Measurements from ENCODE around the gene PDZK1IP1.

The PDZK1IP1 gene

GRCh38 chr1:47226839-47227215, 37.0 kb upstream of the PDZK1IP1 start:
- no peak overlapping the region for H3K27ac ChIP-seq (ENCODE audit: low read depth, low read length)
- H3K4me3 ChIP-seq (ENCODE audit: low read depth, low read length) = no peak overlapping the region
- no peak overlapping the region for H4K91ac ChIP-seq (ENCODE audit: low read depth, low read length)
- H4K8ac ChIP-seq (ENCODE audit: low read depth, low read length) = no peak overlapping the region
- H3K9me3 ChIP-seq (ENCODE audit: insufficient read depth, low read depth, low read length) = peaks cover 17% of the 10 kb centered on the region
- no peak overlapping the region for H2AFZ ChIP-seq (ENCODE audit: insufficient read depth, low read length, poor library complexity)
- H3K23ac ChIP-seq (ENCODE audit: low read length) = no peak overlapping the region
- H3K79me1 ChIP-seq (ENCODE audit: low read length) = no peaks in the 10 kb centered on the region
- no CpG with 5 or more reads among the region's 4 CpGs for WGBS (ENCODE audit: extremely low coverage, insufficient coverage, insufficient read length)
- H3K4ac ChIP-seq (ENCODE audit: low read depth, low read length) = no peak overlapping the region
- H3K36me3 ChIP-seq (ENCODE audit: control insufficient read depth in 1 of 2, insufficient read depth in 2 of 2, low read length in 2 of 2) = no peaks in the 10 kb centered on the region
- peaks cover 90% of the 10 kb centered on the region for H3K27me3 ChIP-seq (ENCODE audit: insufficient read depth, low read length)
- H3K4me2 ChIP-seq (ENCODE audit: low read length) = no peak overlapping the region
- H3K79me2 ChIP-seq (ENCODE audit: control insufficient read depth, insufficient read depth, low read length, poor library complexity) = no peaks in the 10 kb centered on the region
- H3K18ac ChIP-seq (ENCODE audit: low read length) = no peak overlapping the region
- H2BK5ac ChIP-seq (ENCODE audit: low read depth, low read length, poor library complexity) = no peak overlapping the region
- H3K9ac ChIP-seq (ENCODE audit: low read length) = no peak overlapping the region
- H2BK120ac ChIP-seq (ENCODE audit: insufficient read depth, low read length, poor library complexity) = no peak overlapping the region
- H4K12ac ChIP-seq (ENCODE audit: low read depth, low read length) = no peak overlapping the region
- no peak overlapping the region for H3K14ac ChIP-seq (ENCODE audit: low read length)
- H3K4me1 ChIP-seq (ENCODE audit: control insufficient read depth in 1 of 2, insufficient read depth in 2 of 2, low read length in 2 of 2) = peaks cover 3 to 9% of the 10 kb centered on the region in 2 experiments
- H2BK12ac ChIP-seq (ENCODE audit: low read length) = no peak overlapping the region
- H2AK5ac ChIP-seq (ENCODE audit: low read length) = no peak overlapping the region
- DNase-seq = no peak

GRCh38 chr1:47226121-47226838, 36.4 kb upstream of the PDZK1IP1 start:
- no peak overlapping the region for H2AFZ ChIP-seq (ENCODE audit: insufficient read depth, low read length, poor library complexity)
- H3K18ac ChIP-seq (ENCODE audit: low read length) = no peak overlapping the region
- no peak overlapping the region for H3K4me3 ChIP-seq (ENCODE audit: low read depth, low read length)
- H3K4me2 ChIP-seq (ENCODE audit: low read length) = no peak overlapping the region
- no peak overlapping the region for H3K4ac ChIP-seq (ENCODE audit: low read depth, low read length)
- H2BK12ac ChIP-seq (ENCODE audit: low read length) = no peak overlapping the region
- H2AK5ac ChIP-seq (ENCODE audit: low read length) = no peak overlapping the region
- no peak overlapping the region for H3K9ac ChIP-seq (ENCODE audit: low read length)
- H3K9me3 ChIP-seq (ENCODE audit: insufficient read depth, low read depth, low read length) = peaks cover 16% of the 10 kb centered on the region
- H3K4me1 ChIP-seq (ENCODE audit: control insufficient read depth in 1 of 2, insufficient read depth in 2 of 2, low read length in 2 of 2) = peaks cover 3 to 5% of the 10 kb centered on the region in 2 experiments
- H3K79me1 ChIP-seq (ENCODE audit: low read length) = no peaks in the 10 kb centered on the region
- no peak overlapping the region for H4K91ac ChIP-seq (ENCODE audit: low read depth, low read length)
- no peak overlapping the region for H3K23ac ChIP-seq (ENCODE audit: low read length)
- H4K8ac ChIP-seq (ENCODE audit: low read depth, low read length) = no peak overlapping the region
- H3K36me3 ChIP-seq (ENCODE audit: control insufficient read depth in 1 of 2, insufficient read depth in 2 of 2, low read length in 2 of 2) = no peaks in the 10 kb centered on the region
- peaks cover 84% of the 10 kb centered on the region for H3K27me3 ChIP-seq (ENCODE audit: insufficient read depth, low read length)
- no peak for DNase-seq
- H2BK120ac ChIP-seq (ENCODE audit: insufficient read depth, low read length, poor library complexity) = no peak overlapping the region
- no peaks in the 10 kb centered on the region for H3K79me2 ChIP-seq (ENCODE audit: control insufficient read depth, insufficient read depth, low read length, poor library complexity)
- no CpG with 5 or more reads among the region's 19 CpGs for WGBS (ENCODE audit: extremely low coverage, insufficient coverage, insufficient read length)
- no peak overlapping the region for H3K14ac ChIP-seq (ENCODE audit: low read length)
- no peak overlapping the region for H2BK5ac ChIP-seq (ENCODE audit: low read depth, low read length, poor library complexity)
- no peak overlapping the region for H4K12ac ChIP-seq (ENCODE audit: low read depth, low read length)
- H3K27ac ChIP-seq (ENCODE audit: low read depth, low read length) = no peak overlapping the region

GRCh38 chr1:47225430-47226100, 35.7 kb upstream of the PDZK1IP1 start:
- Histone ChIP-seq H3K4ac (ENCODE audit: low read depth, low read length) (no peak overlapping the region), H3K4me3 (ENCODE audit: low read depth, low read length) (no peak overlapping the region), H3K14ac (ENCODE audit: low read length) (no peak overlapping the region), H3K9ac (ENCODE audit: low read length) (no peak overlapping the region), H4K91ac (ENCODE audit: low read depth, low read length) (no peak overlapping the region), H2BK120ac (ENCODE audit: insufficient read depth, low read length, poor library complexity) (no peak overlapping the region), H3K4me2 (ENCODE audit: low read length) (peak overlapping the region; percentile 57), H3K79me1 (ENCODE audit: low read length) (no peaks in the 10 kb centered on the region), H2AFZ (ENCODE audit: insufficient read depth, low read length, poor library complexity) (no peak overlapping the region), H3K36me3 (ENCODE audit: control insufficient read depth in 1 of 2, insufficient read depth in 2 of 2, low read length in 2 of 2) (no peaks in the 10 kb centered on the region), H3K9me3 (ENCODE audit: insufficient read depth, low read depth, low read length) (peaks cover 16% of the 10 kb centered on the region), H3K27me3 (ENCODE audit: insufficient read depth, low read length) (peaks cover 77% of the 10 kb centered on the region), H2AK5ac (ENCODE audit: low read length) (no peak overlapping the region), H3K27ac (ENCODE audit: low read depth, low read length) (no peak overlapping the region), H4K8ac (ENCODE audit: low read depth, low read length) (no peak overlapping the region), H3K23ac (ENCODE audit: low read length) (no peak overlapping the region), H3K4me1 (ENCODE audit: control insufficient read depth in 1 of 2, insufficient read depth in 2 of 2, low read length in 2 of 2) (peaks cover 3 to 5% of the 10 kb centered on the region in 2 experiments), H4K12ac (ENCODE audit: low read depth, low read length) (no peak overlapping the region), H3K79me2 (ENCODE audit: control insufficient read depth, insufficient read depth, low read length, poor library complexity) (no peaks in the 10 kb centered on the region), H2BK12ac (ENCODE audit: low read length) (no peak overlapping the region), H2BK5ac (ENCODE audit: low read depth, low read length, poor library complexity) (no peak overlapping the region), H3K18ac (ENCODE audit: low read length) (no peak overlapping the region)
- WGBS (ENCODE audit: extremely low coverage, insufficient coverage, insufficient read length) = no CpG with 5 or more reads among the region's 79 CpGs
- no peak for DNase-seq

- WGBS (ENCODE audit: extremely low coverage, insufficient coverage, insufficient read length) = no CpG with 5 or more reads among the region's 30 CpGs
- Histone ChIP-seq H4K8ac (ENCODE audit: low read depth, low read length) (no peak overlapping the region), H3K79me1 (ENCODE audit: low read length) (no peaks in the 10 kb centered on the region), H2BK12ac (ENCODE audit: low read length) (no peak overlapping the region), H3K4me1 (ENCODE audit: control insufficient read depth in 1 of 2, insufficient read depth in 2 of 2, low read length in 2 of 2) (peaks cover 3 to 5% of the 10 kb centered on the region in 2 experiments), H3K9ac (ENCODE audit: low read length) (no peak overlapping the region), H3K27ac (ENCODE audit: low read depth, low read length) (no peak overlapping the region), H3K79me2 (ENCODE audit: control insufficient read depth, insufficient read depth, low read length, poor library complexity) (no peaks in the 10 kb centered on the region), H3K18ac (ENCODE audit: low read length) (no peak overlapping the region), H2AFZ (ENCODE audit: insufficient read depth, low read length, poor library complexity) (no peak overlapping the region), H2BK120ac (ENCODE audit: insufficient read depth, low read length, poor library complexity) (no peak overlapping the region), H3K4me3 (ENCODE audit: low read depth, low read length) (no peak overlapping the region), H3K14ac (ENCODE audit: low read length) (no peak overlapping the region), H3K27me3 (ENCODE audit: insufficient read depth, low read length) (peaks cover 73% of the 10 kb centered on the region), H3K9me3 (ENCODE audit: insufficient read depth, low read depth, low read length) (peaks cover 16% of the 10 kb centered on the region), H3K4me2 (ENCODE audit: low read length) (peak overlapping the region; percentile 16), H4K12ac (ENCODE audit: low read depth, low read length) (no peak overlapping the region), H3K4ac (ENCODE audit: low read depth, low read length) (no peak overlapping the region), H2BK5ac (ENCODE audit: low read depth, low read length, poor library complexity) (no peak overlapping the region), H3K36me3 (ENCODE audit: control insufficient read depth in 1 of 2, insufficient read depth in 2 of 2, low read length in 2 of 2) (no peaks in the 10 kb centered on the region), H4K91ac (ENCODE audit: low read depth, low read length) (no peak overlapping the region), H3K23ac (ENCODE audit: low read length) (peak overlapping the region; percentile 80), H2AK5ac (ENCODE audit: low read length) (no peak overlapping the region)
- no peak for DNase-seq
Measured at GRCh38 chr1:47224676-47225399, 35.0 kb upstream of the PDZK1IP1 start.

Data from trophoblast cell (in vitro differentiated cells and primary cell).